ENCODE data around the gene ZBTB11. TPM values are rescaled to one million over a fixed set of nuclear protein-coding genes. Genes with fewer than 3 reads are reported as not detected.
"Not testable (repeated sequence)": the region's sequence is repeated elsewhere in the genome, so short reads cannot be mapped to it uniquely, and the experiment has no call there.

Gene ZBTB11
- total and polyA plus RNA-seq, 2 of the 13 experiments (the other 11 are each of a cell fraction or from before 2014, with no cell fraction given): 5.9 to 18.1 TPM

DNA sequence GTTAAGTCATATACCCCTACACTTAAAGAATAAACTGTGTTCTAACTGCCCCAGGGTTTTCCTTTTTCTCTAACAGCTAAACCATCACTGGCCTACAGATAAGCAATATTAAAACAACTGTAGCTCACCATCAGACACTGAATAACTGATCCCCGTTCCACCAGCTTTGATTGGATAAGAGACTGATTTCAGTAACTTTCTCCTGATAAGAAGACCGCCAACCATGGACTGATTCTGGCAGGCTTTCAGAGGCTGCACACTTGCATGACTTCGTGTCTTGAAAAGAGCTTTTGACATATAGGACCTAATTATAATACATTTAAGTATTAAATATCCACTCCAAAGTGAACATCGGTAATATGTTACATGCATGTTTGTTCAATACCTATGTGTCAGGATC, 32.2 kb upstream of the ZBTB11 start (continued):
- no peak for TF ChIP-seq TMF1 (CRISPR knock-in tag; IDR thresholded peaks at IDR 0.05; ENCODE audit: low read depth)
- no peak for TF ChIP-seq TARDBP (CRISPR knock-in tag; IDR thresholded peaks at IDR 0.05)
- TF ChIP-seq HCFC1 (IDR thresholded peaks at IDR 0.05; ENCODE audit: low read depth, low read length): no peak
- TF ChIP-seq RFXANK (CRISPR knock-in tag; IDR thresholded peaks at IDR 0.05): no peak
- TF ChIP-seq SAP130 (CRISPR knock-in tag; IDR thresholded peaks at IDR 0.05; ENCODE audit: low read depth): no peak
- no peak for TF ChIP-seq ELF1 (CRISPR knock-in tag; IDR thresholded peaks at IDR 0.05)
- TF ChIP-seq THAP11 (CRISPR knock-in tag; IDR thresholded peaks at IDR 0.05): no peak
- TF ChIP-seq RARA (CRISPR knock-in tag; IDR thresholded peaks at IDR 0.05): no peak
- TF ChIP-seq ZNF30 (CRISPR knock-in tag; IDR thresholded peaks at IDR 0.05): no peak

DNA sequence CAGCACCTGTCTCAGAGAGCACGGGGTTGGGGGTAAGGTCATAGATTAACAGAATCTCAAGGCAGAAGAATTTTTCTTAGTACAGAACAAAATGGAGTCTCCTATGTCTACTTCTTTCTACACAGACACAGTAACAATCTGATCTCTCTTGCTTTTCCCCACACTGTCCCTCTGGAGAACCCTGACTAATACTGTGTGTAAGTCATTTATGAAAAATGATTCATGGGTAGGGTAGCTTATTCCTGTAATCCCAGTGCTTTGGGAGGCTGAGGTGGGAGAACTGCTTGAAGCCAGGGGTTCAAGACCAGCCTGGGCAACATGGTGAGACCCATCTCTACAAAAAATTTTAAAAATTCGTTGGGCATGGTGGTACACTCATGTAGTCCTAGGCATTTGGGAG, 27.7 kb upstream of the ZBTB11 start:
- H3K4me1 ChIP-seq (ENCODE audit: insufficient read depth, low read length); ATAC-seq; intact Hi-C loops (cut with micrococcal nuclease; ENCODE audit: unreplicated experiment); FAIRE-seq; H3K9me3 ChIP-seq (ENCODE audit: low read length); CTCF ChIA-PET (ENCODE audit: low intra/inter-chr PET ratio, low total read pairs); BruUV-seq (replicated peaks); POLR2A ChIA-PET; H3K27me3 ChIP-seq (ENCODE audit: control insufficient read depth in 1 of 2, insufficient read depth in 2 of 2, low read length in 2 of 2); in situ Hi-C loops (cut with HindIII; ENCODE audit: extremely low pct_ligation_motif_present, low pct_unique_long_range_greater_than_20kb); H3K4me3 ChIP-seq (replicated peaks in 1 of 3; ENCODE audit: insufficient read depth in 1 of 3, low read depth in 2 of 3, low read length in 3 of 3); H2AFZ ChIP-seq (ENCODE audit: low read length); DNase-seq (ENCODE audit: low spot score); H3K79me2 ChIP-seq (ENCODE audit: insufficient read depth, low read length); H3K9ac ChIP-seq (ENCODE audit: insufficient read depth, low read depth, low read length); H4K20me1 ChIP-seq (ENCODE audit: insufficient read depth, low read length); H3K36me3 ChIP-seq (replicated peaks in 1 of 2; ENCODE audit: control insufficient read depth in 1 of 2, insufficient read depth in 2 of 2, low read length in 2 of 2); H3K4me2 ChIP-seq (ENCODE audit: low read depth, low read length); H3K27ac ChIP-seq (ENCODE audit: extremely low read length, insufficient read depth, low read length): not testable (repeated sequence)
- 8% methylated on average over 2 of the region's 2 CpGs for WGBS (ENCODE audit: low lambda C conversion rate)

DNA sequence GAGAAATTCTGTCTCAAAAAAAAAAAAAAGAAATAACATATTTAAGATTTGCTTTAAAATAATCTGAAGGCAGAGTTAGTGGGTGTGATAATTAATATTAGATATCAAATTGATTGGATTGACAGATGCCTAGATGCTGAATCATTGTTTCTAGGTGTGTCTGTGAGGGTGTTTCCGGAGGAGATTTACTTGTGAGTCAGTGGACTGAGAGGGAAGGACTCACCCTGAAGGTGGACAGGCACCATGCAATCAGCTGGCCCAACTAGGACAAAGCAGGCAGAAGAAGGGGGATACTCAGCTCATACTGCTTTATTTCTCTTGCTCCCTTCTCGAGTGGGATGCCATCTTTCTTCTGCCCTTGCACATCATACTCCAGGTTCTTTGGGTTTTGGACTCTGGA, 26.2 kb upstream of the ZBTB11 start:
- H3K79me2 ChIP-seq (ENCODE audit: insufficient read depth, low read length): no peaks in the 10 kb centered on the region
- H3K4me3 ChIP-seq (replicated peaks in 1 of 3; ENCODE audit: insufficient read depth in 1 of 3, low read depth in 2 of 3, low read length in 3 of 3): no peak overlapping the region
- no TSS peak for BruUV-seq (replicated peaks)
- no peak for FAIRE-seq
- no peak for DNase-seq (ENCODE audit: low spot score)
- H3K36me3 ChIP-seq (replicated peaks in 1 of 2; ENCODE audit: control insufficient read depth in 1 of 2, insufficient read depth in 2 of 2, low read length in 2 of 2): no peaks in the 10 kb centered on the region
- no peak overlapping the region for H3K27ac ChIP-seq (ENCODE audit: extremely low read length, insufficient read depth, low read length)
- no peaks in the 10 kb centered on the region for H3K4me1 ChIP-seq (ENCODE audit: insufficient read depth, low read length)
- H4K20me1 ChIP-seq (ENCODE audit: insufficient read depth, low read length): no peaks in the 10 kb centered on the region
- WGBS (ENCODE audit: low lambda C conversion rate): 41% methylated on average over 2 of the region's 2 CpGs
- no peak overlapping the region for H3K4me2 ChIP-seq (ENCODE audit: low read depth, low read length)
- in situ Hi-C loops (cut with HindIII; ENCODE audit: extremely low pct_ligation_motif_present, low pct_unique_long_range_greater_than_20kb) (no loop called here), intact Hi-C loops (cut with micrococcal nuclease; ENCODE audit: unreplicated experiment) (no loop called here)
- no peak overlapping the region for H3K9ac ChIP-seq (ENCODE audit: insufficient read depth, low read depth, low read length)
- POLR2A ChIA-PET: no interaction called here
- CTCF ChIA-PET (ENCODE audit: low intra/inter-chr PET ratio, low total read pairs): no interaction called here
- H3K27me3 ChIP-seq (ENCODE audit: control insufficient read depth in 1 of 2, insufficient read depth in 2 of 2, low read length in 2 of 2): no peaks in the 10 kb centered on the region
- TF ChIP-seq ZSCAN31 (CRISPR knock-in tag; IDR thresholded peaks at IDR 0.05; ENCODE audit: low read depth): no peak
- TF ChIP-seq, protein P1, sequence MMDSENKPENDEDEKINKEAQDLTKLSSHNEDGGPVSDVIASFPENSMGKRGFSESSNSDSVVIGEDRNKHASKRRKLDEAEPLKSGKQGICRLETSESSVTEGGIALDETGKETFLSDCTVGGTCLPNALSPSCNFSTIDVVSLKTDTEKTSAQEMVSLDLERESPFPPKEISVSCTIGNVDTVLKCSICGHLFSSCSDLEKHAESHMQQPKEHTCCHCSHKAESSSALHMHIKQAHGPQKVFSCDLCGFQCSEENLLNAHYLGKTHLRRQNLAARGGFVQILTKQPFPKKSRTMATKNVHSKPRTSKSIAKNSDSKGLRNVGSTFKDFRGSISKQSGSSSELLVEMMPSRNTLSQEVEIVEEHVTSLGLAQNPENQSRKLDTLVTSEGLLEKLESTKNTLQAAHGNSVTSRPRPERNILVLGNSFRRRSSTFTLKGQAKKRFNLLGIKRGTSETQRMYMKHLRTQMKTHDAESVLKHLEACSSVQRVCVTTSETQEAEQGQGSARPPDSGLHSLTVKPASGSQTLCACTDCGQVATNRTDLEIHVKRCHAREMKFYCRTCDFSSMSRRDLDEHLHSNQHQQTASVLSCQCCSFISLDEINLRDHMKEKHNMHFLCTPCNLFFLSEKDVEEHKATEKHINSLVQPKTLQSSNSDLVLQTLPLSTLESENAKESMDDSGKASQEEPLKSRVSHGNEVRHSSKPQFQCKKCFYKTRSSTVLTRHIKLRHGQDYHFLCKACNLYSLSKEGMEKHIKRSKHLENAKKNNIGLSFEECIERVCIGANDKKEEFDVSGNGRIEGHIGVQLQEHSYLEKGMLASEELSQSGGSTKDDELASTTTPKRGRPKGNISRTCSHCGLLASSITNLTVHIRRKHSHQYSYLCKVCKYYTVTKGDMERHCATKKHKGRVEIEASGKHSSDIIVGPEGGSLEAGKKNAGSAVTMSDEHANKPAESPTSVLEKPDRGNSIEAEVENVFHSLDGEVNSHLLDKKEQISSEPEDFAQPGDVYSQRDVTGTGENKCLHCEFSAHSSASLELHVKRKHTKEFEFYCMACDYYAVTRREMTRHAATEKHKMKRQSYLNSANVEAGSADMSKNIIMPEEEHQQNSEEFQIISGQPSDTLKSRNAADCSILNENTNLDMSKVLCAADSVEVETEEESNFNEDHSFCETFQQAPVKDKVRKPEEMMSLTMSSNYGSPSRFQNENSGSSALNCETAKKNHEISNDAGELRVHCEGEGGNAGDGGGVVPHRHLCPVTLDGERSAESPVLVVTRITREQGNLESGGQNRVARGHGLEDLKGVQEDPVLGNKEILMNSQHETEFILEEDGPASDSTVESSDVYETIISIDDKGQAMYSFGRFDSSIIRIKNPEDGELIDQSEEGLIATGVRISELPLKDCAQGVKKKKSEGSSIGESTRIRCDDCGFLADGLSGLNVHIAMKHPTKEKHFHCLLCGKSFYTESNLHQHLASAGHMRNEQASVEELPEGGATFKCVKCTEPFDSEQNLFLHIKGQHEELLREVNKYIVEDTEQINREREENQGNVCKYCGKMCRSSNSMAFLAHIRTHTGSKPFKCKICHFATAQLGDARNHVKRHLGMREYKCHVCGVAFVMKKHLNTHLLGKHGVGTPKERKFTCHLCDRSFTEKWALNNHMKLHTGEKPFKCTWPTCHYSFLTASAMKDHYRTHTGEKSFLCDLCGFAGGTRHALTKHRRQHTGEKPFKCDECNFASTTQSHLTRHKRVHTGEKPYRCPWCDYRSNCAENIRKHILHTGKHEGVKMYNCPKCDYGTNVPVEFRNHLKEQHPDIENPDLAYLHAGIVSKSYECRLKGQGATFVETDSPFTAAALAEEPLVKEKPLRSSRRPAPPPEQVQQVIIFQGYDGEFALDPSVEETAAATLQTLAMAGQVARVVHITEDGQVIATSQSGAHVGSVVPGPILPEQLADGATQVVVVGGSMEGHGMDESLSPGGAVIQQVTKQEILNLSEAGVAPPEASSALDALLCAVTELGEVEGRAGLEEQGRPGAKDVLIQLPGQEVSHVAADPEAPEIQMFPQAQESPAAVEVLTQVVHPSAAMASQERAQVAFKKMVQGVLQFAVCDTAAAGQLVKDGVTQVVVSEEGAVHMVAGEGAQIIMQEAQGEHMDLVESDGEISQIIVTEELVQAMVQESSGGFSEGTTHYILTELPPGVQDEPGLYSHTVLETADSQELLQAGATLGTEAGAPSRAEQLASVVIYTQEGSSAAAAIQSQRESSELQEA (CRISPR knock-in tag; IDR thresholded peaks at IDR 0.05; ENCODE audit: not compliant biosample characterization): no peak
- TF ChIP-seq BRD4 (CRISPR knock-in tag; IDR thresholded peaks at IDR 0.05): no peak
- H2AFZ ChIP-seq (ENCODE audit: low read length): no peak overlapping the region
- no peaks in the 10 kb centered on the region for H3K9me3 ChIP-seq (ENCODE audit: low read length)
- no peak; the same call in 2 of the 3 replicates for ATAC-seq

All from HepG2 (cell line).